PFSK-1 (cell line): ENCODE data around the gene BPIFB2.

ENCODE experiments used
- POLR2AphosphoS5 ChIP-seq: IDR thresholded peaks from 2 replicates; pipeline ENCODE4 v1.6.1; 2012; ENCODE audit warnings: low read depth, mild to moderate bottlenecking, control low read depth, low read length, moderate library complexity
- SIN3A ChIP-seq: IDR thresholded peaks from 2 replicates; pipeline ENCODE4 v1.6.1; 2012; ENCODE audit warnings: mild to moderate bottlenecking, low read length, moderate library complexity, borderline replicate concordance; ENCODE audit not compliant: insufficient read depth
- TF ChIP-seq, protein P1 (sequence below), 2 experiments: IDR thresholded peaks; 2 replicates each; pipeline versions ENCODE4 v1.6.1 to v1.8.0; 2011 to 2012; ENCODE audit warnings: low read depth in 2 of 2, low read length in 2 of 2, control low read depth in 1 of 2, inconsistent platforms in 1 of 2, mild to moderate bottlenecking in 1 of 2, moderate library complexity in 1 of 2; ENCODE audit not compliant: insufficient read depth in 1 of 2

DNA sequence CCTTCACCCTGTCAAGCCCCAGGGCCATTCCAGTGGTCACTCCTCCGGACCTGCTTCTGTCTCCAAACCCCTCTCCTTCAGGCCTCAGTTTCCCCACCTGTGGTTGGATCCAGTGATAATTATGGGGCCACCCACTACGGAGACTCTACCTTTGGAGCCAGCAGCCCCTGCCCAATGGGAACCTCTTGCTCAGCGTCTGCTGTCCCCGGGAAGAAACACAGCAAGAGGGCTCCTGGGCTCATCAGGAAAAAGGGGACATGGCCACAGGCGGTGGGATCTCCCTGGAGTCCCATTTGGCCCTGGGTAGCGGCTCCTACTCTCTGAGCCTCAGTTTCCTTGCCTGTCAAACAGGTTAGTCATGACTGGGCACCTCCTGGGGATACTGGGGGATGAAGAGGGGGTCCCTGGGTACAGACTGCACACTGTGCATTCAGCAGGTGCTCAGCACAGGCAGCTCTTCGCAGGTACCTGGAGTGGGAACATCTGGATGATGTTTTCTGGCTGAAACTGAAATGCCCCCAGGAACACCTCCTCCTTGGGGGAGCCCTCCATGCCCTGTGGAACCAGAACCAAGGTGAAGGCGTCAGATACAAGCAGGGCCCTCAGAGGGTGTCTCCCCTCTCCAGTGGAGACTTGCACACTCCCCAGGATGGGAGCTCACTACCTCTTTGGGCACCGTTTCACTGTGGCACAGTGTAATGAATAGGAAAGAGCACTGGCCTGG, 22.7 kb upstream of the BPIFB2 start:
- TF ChIP-seq, protein P1, sequence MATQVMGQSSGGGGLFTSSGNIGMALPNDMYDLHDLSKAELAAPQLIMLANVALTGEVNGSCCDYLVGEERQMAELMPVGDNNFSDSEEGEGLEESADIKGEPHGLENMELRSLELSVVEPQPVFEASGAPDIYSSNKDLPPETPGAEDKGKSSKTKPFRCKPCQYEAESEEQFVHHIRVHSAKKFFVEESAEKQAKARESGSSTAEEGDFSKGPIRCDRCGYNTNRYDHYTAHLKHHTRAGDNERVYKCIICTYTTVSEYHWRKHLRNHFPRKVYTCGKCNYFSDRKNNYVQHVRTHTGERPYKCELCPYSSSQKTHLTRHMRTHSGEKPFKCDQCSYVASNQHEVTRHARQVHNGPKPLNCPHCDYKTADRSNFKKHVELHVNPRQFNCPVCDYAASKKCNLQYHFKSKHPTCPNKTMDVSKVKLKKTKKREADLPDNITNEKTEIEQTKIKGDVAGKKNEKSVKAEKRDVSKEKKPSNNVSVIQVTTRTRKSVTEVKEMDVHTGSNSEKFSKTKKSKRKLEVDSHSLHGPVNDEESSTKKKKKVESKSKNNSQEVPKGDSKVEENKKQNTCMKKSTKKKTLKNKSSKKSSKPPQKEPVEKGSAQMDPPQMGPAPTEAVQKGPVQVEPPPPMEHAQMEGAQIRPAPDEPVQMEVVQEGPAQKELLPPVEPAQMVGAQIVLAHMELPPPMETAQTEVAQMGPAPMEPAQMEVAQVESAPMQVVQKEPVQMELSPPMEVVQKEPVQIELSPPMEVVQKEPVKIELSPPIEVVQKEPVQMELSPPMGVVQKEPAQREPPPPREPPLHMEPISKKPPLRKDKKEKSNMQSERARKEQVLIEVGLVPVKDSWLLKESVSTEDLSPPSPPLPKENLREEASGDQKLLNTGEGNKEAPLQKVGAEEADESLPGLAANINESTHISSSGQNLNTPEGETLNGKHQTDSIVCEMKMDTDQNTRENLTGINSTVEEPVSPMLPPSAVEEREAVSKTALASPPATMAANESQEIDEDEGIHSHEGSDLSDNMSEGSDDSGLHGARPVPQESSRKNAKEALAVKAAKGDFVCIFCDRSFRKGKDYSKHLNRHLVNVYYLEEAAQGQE (IDR thresholded peaks at IDR 0.05; ENCODE audit: insufficient read depth in 1 of 2, low read depth in 2 of 2, low read length in 2 of 2) = no peak
- TF ChIP-seq POLR2AphosphoS5 = no peak
- TF ChIP-seq SIN3A = no peak
